HepG2 (cell line): ENCODE results near the gene MYO16. TPM values are rescaled to one million over a fixed set of nuclear protein-coding genes. Genes with fewer than 3 reads are reported as not detected.

Experiments used
- ATAC-seq: fragments of 200-7000 bp; cut with Tn5 transposase; 3 replicates; pipeline ENCODE4 v1.9.1; 2020; ENCODE audit warnings: mild to moderate bottlenecking, moderate library complexity
- BruUV-seq: library from RNA; stranded (reverse); fragments of 400-500 nt; replicated peaks from 2 replicates; lab custom pipeline; 2021; lab: Mats Ljungman, UMichigan
- CTCF ChIA-PET: fragments of 300-600 bp; formaldehyde crosslinking; extraction: SDS; loops from one replicate; lab custom pipeline; 2021; ENCODE audit warnings: low total read pairs, inconsistent platforms, low intra/inter-chr PET ratio; lab: Yijun Ruan, JAX
- POLR2A ChIA-PET: fragments of 350-600 bp; sonication (Branson Sonifier 250); formaldehyde crosslinking; loops from one replicate; lab custom pipeline; 2020; ENCODE audit warnings: antibody characterized with exemption, inconsistent platforms; lab: Yijun Ruan, JAX
- DNase-seq: peaks from one replicate; pipeline ENCODE4 v3.0.0-alpha.2; 2015; ENCODE audit warnings: low spot score
- FAIRE-seq: peaks from 3 replicates; lab custom pipeline; 2011; peaks lifted over from hg19 to GRCh38; lab: Jason Lieb, UNC
- H2AFZ ChIP-seq: one replicate; pipeline ENCODE4 v1.6.1; 2011; ENCODE audit warnings: low read length, inconsistent platforms
- H3K27ac ChIP-seq: fragments of 300-600 bp; 3 replicates; pipeline ENCODE4 v1.8.0; 2011; ENCODE audit warnings: mixed run types, mild to moderate bottlenecking, mixed read lengths, low read length, inconsistent platforms; ENCODE audit not compliant: insufficient read depth; ENCODE audit errors: extremely low read length
- H3K27me3 ChIP-seq, 2 experiments: fragments of 200-600 bp in 1 of 2; 2 replicates in 1 of 2; 3 replicates in 1 of 2; pipeline versions ENCODE4 v1.6.0 to v1.8.0; 2011; ENCODE audit warnings: low read length in 2 of 2, mild to moderate bottlenecking in 2 of 2, moderate library complexity in 2 of 2, inconsistent platforms in 1 of 2; ENCODE audit not compliant: insufficient read depth in 2 of 2, control insufficient read depth in 1 of 2
- H3K36me3 ChIP-seq, 2 experiments: fragments of 200-600 bp in 1 of 2; replicated peaks in 1 of 2; 2 replicates in 1 of 2; 3 replicates in 1 of 2; pipeline versions ENCODE4 v1.5.1 to v1.8.0; 2011; ENCODE audit warnings: low read length in 2 of 2, inconsistent platforms in 1 of 2; ENCODE audit not compliant: insufficient read depth in 2 of 2, control insufficient read depth in 1 of 2
- H3K4me1 ChIP-seq: 2 replicates; pipeline ENCODE4 v1.5.1; 2012; ENCODE audit warnings: low read length, inconsistent platforms; ENCODE audit not compliant: insufficient read depth
- H3K4me2 ChIP-seq: 2 replicates; pipeline ENCODE4 v1.6.0; 2011; ENCODE audit warnings: low read depth, low read length, inconsistent platforms
- H3K4me3 ChIP-seq, 3 experiments: fragments of 200-600 bp in 1 of 3; sonication (generic), shearing (Covaris generic) in 1 of 3; replicated peaks in 1 of 3; 2 replicates each; pipeline ENCODE4 v1.5.1; 2011 to 2016; ENCODE audit warnings: low read length in 3 of 3, inconsistent platforms in 2 of 3, low read depth in 2 of 3, mild to moderate bottlenecking in 2 of 3, control low read depth in 1 of 3, mixed read lengths in 1 of 3; ENCODE audit not compliant: insufficient read depth in 1 of 3
- H3K79me2 ChIP-seq: one replicate; pipeline ENCODE4 v1.6.1; 2011; ENCODE audit warnings: low read length, inconsistent platforms; ENCODE audit not compliant: insufficient read depth
- H3K9ac ChIP-seq: 2 replicates; pipeline ENCODE4 v1.6.0; 2011; ENCODE audit warnings: mild to moderate bottlenecking, low read depth, low read length, inconsistent platforms; ENCODE audit not compliant: insufficient read depth
- H3K9me3 ChIP-seq: 2 replicates; pipeline ENCODE4 v1.5.1; 2012; ENCODE audit warnings: mild to moderate bottlenecking, low read length
- H4K20me1 ChIP-seq: 2 replicates; pipeline ENCODE4 v1.6.0; 2011; ENCODE audit warnings: inconsistent platforms, mild to moderate bottlenecking, low read length, moderate library complexity; ENCODE audit not compliant: insufficient read depth
- HHEX ChIP-seq: IDR thresholded peaks from 2 replicates; pipeline ENCODE4 v1.6.1; 2016; ENCODE audit warnings: control low read depth
- JUNB ChIP-seq: sonication (generic); formaldehyde crosslinking; IDR thresholded peaks from 2 replicates; pipeline ENCODE4 v1.8.0; 2022; ENCODE audit warnings: missing genetic modification reagents, mild to moderate bottlenecking, borderline replicate concordance
- NONO ChIP-seq, 2 experiments: fragments of 450-650 bp in 1 of 2; sonication (generic) in 1 of 2; formaldehyde crosslinking in 1 of 2; IDR thresholded peaks in 1 of 2; conservative IDR thresholded peaks in 1 of 2; 2 replicates each; pipeline versions ENCODE4 v1.6.1 to v1.8.0; 2017 to 2022; ENCODE audit warnings: mild to moderate bottlenecking in 1 of 2, missing genetic modification reagents in 1 of 2, moderate library complexity in 1 of 2
- RFX3 ChIP-seq: IDR thresholded peaks from 2 replicates; pipeline ENCODE4 v1.6.1; 2016; ENCODE audit warnings: missing biosample characterization, missing genetic modification reagents
- TEAD3 ChIP-seq: optimal IDR thresholded peaks from 2 replicates; pipeline ENCODE3; 2016; ENCODE audit warnings: borderline replicate concordance
- ZBTB37 ChIP-seq: sonication (generic); formaldehyde crosslinking; IDR thresholded peaks from 2 replicates; pipeline ENCODE4 v1.4.0; 2020; ENCODE audit warnings: mild to moderate bottlenecking, missing genetic modification reagents
- ZNF33B ChIP-seq: sonication (generic); formaldehyde crosslinking; IDR thresholded peaks from 2 replicates; pipeline ENCODE4 v1.5.1; 2020; ENCODE audit warnings: mild to moderate bottlenecking, missing genetic modification reagents
- ZNF563 ChIP-seq: sonication (generic); formaldehyde crosslinking; IDR thresholded peaks from 2 replicates; pipeline ENCODE4 v1.8.0; 2022; ENCODE audit warnings: mild to moderate bottlenecking, moderate library complexity, missing genetic modification reagents
- ZNF569 ChIP-seq: sonication (generic); formaldehyde crosslinking; IDR thresholded peaks from 2 replicates; pipeline ENCODE4 v1.5.0; 2020; ENCODE audit warnings: mild to moderate bottlenecking, missing genetic modification reagents, moderate library complexity, borderline replicate concordance
- ZNF746 ChIP-seq: sonication (generic); formaldehyde crosslinking; IDR thresholded peaks from 2 replicates; pipeline ENCODE4 v1.8.0; 2022; ENCODE audit warnings: mild to moderate bottlenecking, missing genetic modification reagents
- ZNF776 ChIP-seq: sonication (generic); formaldehyde crosslinking; IDR thresholded peaks from 2 replicates; pipeline ENCODE4 v1.4.0; 2020; ENCODE audit warnings: mild to moderate bottlenecking, missing genetic modification reagents
- WGBS: methylation state at CpG from one replicate; pipeline ENCODE4 v1.1.6; 2017; ENCODE audit warnings: low lambda C conversion rate; 5-methylcytosine and 5-hydroxymethylcytosine counted together
- in situ Hi-C: cut with HindIII; loops from 2 replicates; pipeline ENCODE4 v1.10.0; 2017; ENCODE audit warnings: low pct_unique_long_range_greater_than_20kb; ENCODE audit not compliant: extremely low pct_ligation_motif_present
- intact Hi-C: fragments of 100-400 bp; cut with micrococcal nuclease; formaldehyde crosslinking; loops from one replicate; pipeline ENCODE4 v1.10.0; 2022; ENCODE audit not compliant: unreplicated experiment
- polyA plus RNA-seq, 8 experiments: library from polyadenylated mRNA; depleted of rRNA in 3 of 8; stranded (reverse) in 7 of 8; unstranded in 1 of 8; fragments of >200 nt; fragmentation: Illumina TruSeq in 4 of 8; extraction: Trizol in 4 of 8; gene quantifications; 2 replicates each; pipeline versions ENCODE4 v1.2.1 to v1.2.3, GENCODE V29; 2011 to 2016; ENCODE audit warnings: low read depth in 4 of 8, missing spikeins in 1 of 8, mixed read lengths in 1 of 8; ENCODE audit not compliant: insufficient read depth in 1 of 8
- total RNA-seq, 5 experiments: library from RNA; depleted of rRNA; stranded (reverse); fragments of >200 nt; fragmentation: Illumina TruSeq; extraction: Trizol; gene quantifications; 2 replicates each; pipeline ENCODE4 v1.2.3, GENCODE V29; 2016; ENCODE audit warnings: low read depth in 1 of 5
- TF ChIP-seq, protein P1 (sequence below): IDR thresholded peaks from 2 replicates; pipeline ENCODE4 v1.6.1; 2016; ENCODE audit warnings: missing compliant biosample characterization, missing genetic modification reagents, borderline replicate concordance
- TF ChIP-seq, protein P2 (sequence below): sonication (generic); formaldehyde crosslinking; IDR thresholded peaks from 2 replicates; pipeline ENCODE4 v1.8.0; 2022; ENCODE audit warnings: missing genetic modification reagents, low read depth, mild to moderate bottlenecking, borderline replicate concordance
- TF ChIP-seq, protein P3 (sequence below): sonication (generic); formaldehyde crosslinking; IDR thresholded peaks from 2 replicates; pipeline ENCODE4 v1.4.0; 2020; ENCODE audit warnings: missing genetic modification reagents, borderline replicate concordance

Gene MYO16
- total and polyA plus RNA-seq, 2 of the 13 experiments (the other 11 are each of a cell fraction or from before 2014, with no cell fraction given), result not detected

DNA sequence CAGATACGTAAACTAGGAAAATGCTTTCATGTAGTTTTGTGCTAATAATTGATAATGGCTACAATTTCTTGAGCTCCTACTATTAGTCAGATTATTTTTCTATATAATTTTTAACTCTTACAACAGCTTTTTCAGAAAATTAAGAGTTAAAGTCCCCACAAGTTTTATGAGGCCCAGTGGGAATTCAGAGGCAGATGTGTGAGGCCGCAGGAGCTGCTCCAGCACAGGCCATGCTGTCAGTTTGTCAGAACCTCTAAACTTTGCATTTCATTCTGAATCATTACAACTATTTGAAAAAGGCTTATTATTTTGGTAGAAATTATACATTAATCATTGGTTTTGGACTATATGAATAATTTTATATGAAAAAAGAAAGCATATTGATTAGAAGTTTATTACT lies 370.8 kb downstream of the MYO16 start:
- Histone ChIP-seq H3K79me2 (no peaks in the 10 kb centered on the region), H3K9ac (no peak overlapping the region), H4K20me1 (no peaks in the 10 kb centered on the region), H3K4me2 (no peak overlapping the region), H3K27ac (no peak overlapping the region), H3K9me3 (no peaks in the 10 kb centered on the region), H3K4me1 (no peaks in the 10 kb centered on the region), H3K27me3 (no peaks in the 10 kb centered on the region), H2AFZ (no peak overlapping the region), H3K4me3 (no peak overlapping the region), H3K36me3 (no peaks in the 10 kb centered on the region)
- CTCF ChIA-PET, result no interaction called here
- DNase-seq, result no peak
- TF ChIP-seq ZNF563 (CRISPR knock-in tag) (no peak), ZNF776 (CRISPR knock-in tag) (no peak), RFX3 (CRISPR knock-in tag) (no peak), HHEX (CRISPR knock-in tag) (no peak), ZNF33B (CRISPR knock-in tag) (no peak), NONO (IDR thresholded peaks at IDR 0.05) (no peak), NONO (CRISPR knock-in tag; conservative IDR thresholded peaks at IDR 0.05) (no peak), ZNF746 (CRISPR knock-in tag) (no peak), ZBTB37 (CRISPR knock-in tag) (no peak), ZNF569 (CRISPR knock-in tag) (no peak), JUNB (CRISPR knock-in tag) (no peak), TEAD3 (no peak)
- TF ChIP-seq, protein P1, sequence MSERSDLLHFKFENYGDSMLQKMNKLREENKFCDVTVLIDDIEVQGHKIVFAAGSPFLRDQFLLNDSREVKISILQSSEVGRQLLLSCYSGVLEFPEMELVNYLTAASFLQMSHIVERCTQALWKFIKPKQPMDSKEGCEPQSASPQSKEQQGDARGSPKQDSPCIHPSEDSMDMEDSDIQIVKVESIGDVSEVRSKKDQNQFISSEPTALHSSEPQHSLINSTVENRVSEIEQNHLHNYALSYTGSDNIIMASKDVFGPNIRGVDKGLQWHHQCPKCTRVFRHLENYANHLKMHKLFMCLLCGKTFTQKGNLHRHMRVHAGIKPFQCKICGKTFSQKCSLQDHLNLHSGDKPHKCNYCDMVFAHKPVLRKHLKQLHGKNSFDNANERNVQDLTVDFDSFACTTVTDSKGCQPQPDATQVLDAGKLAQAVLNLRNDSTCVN (CRISPR knock-in tag), result no peak
- TF ChIP-seq, protein P2, sequence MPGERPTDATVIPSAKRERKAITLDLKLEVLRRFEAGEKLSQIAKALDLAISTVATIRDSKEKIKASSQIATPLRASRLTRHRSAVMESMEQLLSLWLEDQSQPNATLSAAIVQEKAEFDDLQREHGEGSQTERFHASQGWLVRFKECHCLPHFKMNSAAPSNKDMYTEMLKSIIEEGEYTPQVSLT, result no peak
- TF ChIP-seq, protein P3, sequence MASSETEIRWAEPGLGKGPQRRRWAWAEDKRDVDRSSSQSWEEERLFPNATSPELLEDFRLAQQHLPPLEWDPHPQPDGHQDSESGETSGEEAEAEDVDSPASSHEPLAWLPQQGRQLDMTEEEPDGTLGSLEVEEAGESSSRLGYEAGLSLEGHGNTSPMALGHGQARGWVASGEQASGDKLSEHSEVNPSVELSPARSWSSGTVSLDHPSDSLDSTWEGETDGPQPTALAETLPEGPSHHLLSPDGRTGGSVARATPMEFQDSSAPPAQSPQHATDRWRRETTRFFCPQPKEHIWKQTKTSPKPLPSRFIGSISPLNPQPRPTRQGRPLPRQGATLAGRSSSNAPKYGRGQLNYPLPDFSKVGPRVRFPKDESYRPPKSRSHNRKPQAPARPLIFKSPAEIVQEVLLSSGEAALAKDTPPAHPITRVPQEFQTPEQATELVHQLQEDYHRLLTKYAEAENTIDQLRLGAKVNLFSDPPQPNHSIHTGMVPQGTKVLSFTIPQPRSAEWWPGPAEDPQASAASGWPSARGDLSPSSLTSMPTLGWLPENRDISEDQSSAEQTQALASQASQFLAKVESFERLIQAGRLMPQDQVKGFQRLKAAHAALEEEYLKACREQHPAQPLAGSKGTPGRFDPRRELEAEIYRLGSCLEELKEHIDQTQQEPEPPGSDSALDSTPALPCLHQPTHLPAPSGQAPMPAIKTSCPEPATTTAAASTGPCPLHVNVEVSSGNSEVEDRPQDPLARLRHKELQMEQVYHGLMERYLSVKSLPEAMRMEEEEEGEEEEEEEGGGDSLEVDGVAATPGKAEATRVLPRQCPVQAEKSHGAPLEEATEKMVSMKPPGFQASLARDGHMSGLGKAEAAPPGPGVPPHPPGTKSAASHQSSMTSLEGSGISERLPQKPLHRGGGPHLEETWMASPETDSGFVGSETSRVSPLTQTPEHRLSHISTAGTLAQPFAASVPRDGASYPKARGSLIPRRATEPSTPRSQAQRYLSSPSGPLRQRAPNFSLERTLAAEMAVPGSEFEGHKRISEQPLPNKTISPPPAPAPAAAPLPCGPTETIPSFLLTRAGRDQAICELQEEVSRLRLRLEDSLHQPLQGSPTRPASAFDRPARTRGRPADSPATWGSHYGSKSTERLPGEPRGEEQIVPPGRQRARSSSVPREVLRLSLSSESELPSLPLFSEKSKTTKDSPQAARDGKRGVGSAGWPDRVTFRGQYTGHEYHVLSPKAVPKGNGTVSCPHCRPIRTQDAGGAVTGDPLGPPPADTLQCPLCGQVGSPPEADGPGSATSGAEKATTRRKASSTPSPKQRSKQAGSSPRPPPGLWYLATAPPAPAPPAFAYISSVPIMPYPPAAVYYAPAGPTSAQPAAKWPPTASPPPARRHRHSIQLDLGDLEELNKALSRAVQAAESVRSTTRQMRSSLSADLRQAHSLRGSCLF, result no peak
- 84% methylated on average over 2 of the region's 2 CpGs for WGBS
- POLR2A ChIA-PET, result no interaction called here
- no peak for FAIRE-seq
- ATAC-seq, result no peak
- intact Hi-C loops (no loop called here), in situ Hi-C loops (no loop called here)
- BruUV-seq, result no TSS peak
